NCI-H748 treated with DMSO at 0.1 percent for 48 hours (cell line): ENCODE measurements around the gene C9orf50.
"Not testable (repeated sequence)": the region's sequence is repeated elsewhere in the genome, so short reads cannot be mapped to it uniquely, and the experiment has no call there.

ENCODE experiments used
- DNase-seq: peaks from one replicate; lab custom pipeline; 2025; lab: John Stamatoyannopoulos, UW

C9orf50 gene

GRCh38 chr9:129620669-129621295, at the start of gene C9orf50:
Gene C9orf50 (minus strand): TSS chr9:129621101. CDS start chr9:129620574, 527 bp downstream.
- no peak for DNase-seq

- DNase-seq, result no peak
Measured at GRCh38 chr9:129669946-129670345, 49.0 kb upstream of the C9orf50 start.

- DNase-seq, result no peak
Measured at GRCh38 chr9:129669141-129669718, 48.3 kb upstream of the C9orf50 start.

- no peak for DNase-seq
Measured at GRCh38 chr9:129667850-129668249, 46.9 kb upstream of the C9orf50 start.

GRCh38 chr9:129667378-129667777, 46.5 kb upstream of the C9orf50 start:
- DNase-seq, result no peak

GRCh38 chr9:129666575-129666974, 45.7 kb upstream of the C9orf50 start:
- DNase-seq, result no peak

- DNase-seq, result no peak
Measured at GRCh38 chr9:129665814-129666520, 45.1 kb upstream of the C9orf50 start.

- DNase-seq, result no peak
Measured at GRCh38 chr9:129665389-129665775, 44.5 kb upstream of the C9orf50 start, which contains the start of gene PRRX2. Gene PRRX2 (plus strand): TSS chr9:129665647. CDS start chr9:129665868, 221 bp downstream.

- DNase-seq, result no peak
Measured at GRCh38 chr9:129664746-129665388, 44.0 kb upstream of the C9orf50 start.

- not testable (repeated sequence) for DNase-seq
Measured at GRCh38 chr9:129662239-129662638, 41.3 kb upstream of the C9orf50 start.

- no peak for DNase-seq
Measured at GRCh38 chr9:129661029-129661428, 40.1 kb upstream of the C9orf50 start.

GRCh38 chr9:129656795-129657390, 36.0 kb upstream of the C9orf50 start:
- no peak for DNase-seq

GRCh38 chr9:129655696-129656095, 34.8 kb upstream of the C9orf50 start:
- no peak for DNase-seq

GRCh38 chr9:129655154-129655553, 34.3 kb upstream of the C9orf50 start:
- no peak for DNase-seq

- DNase-seq, result no peak
Measured at GRCh38 chr9:129654554-129655040, 33.7 kb upstream of the C9orf50 start.

GRCh38 chr9:129653823-129654553, 33.1 kb upstream of the C9orf50 start:
- DNase-seq, result no peak

GRCh38 chr9:129650680-129651235, 29.9 kb upstream of the C9orf50 start:
- no peak for DNase-seq

GRCh38 chr9:129649726-129650679, 29.1 kb upstream of the C9orf50 start:
- no peak for DNase-seq

- DNase-seq, result no peak
Measured at GRCh38 chr9:129648764-129649115, 27.8 kb upstream of the C9orf50 start.
